Glutamatergic neuron (in vitro differentiated cells): ENCODE data around the gene NUP42. TPM values are rescaled to one million over a fixed set of nuclear protein-coding genes. Genes with fewer than 3 reads are reported as not detected.

Experiments
- DNase-seq: peaks from one replicate; pipeline ENCODE4 v3.0.0; 2022
- H3K27ac Mint-ChIP-seq: one replicate; pipeline ENCODE4 v1.8.0; 2020; ENCODE audit warnings: mild to moderate bottlenecking, mixed read lengths, inconsistent platforms; ENCODE audit not compliant: unreplicated experiment
- H3K27me3 Mint-ChIP-seq: one replicate; pipeline ENCODE4 v1.8.0; 2020; ENCODE audit warnings: mild to moderate bottlenecking, moderate library complexity, mixed read lengths, inconsistent platforms; ENCODE audit not compliant: unreplicated experiment
- H3K36me3 Mint-ChIP-seq: one replicate; pipeline ENCODE4 v1.8.0; 2020; ENCODE audit warnings: mild to moderate bottlenecking, mixed read lengths, inconsistent platforms; ENCODE audit not compliant: unreplicated experiment
- H3K4me1 Mint-ChIP-seq: one replicate; pipeline ENCODE4 v1.8.0; 2020; ENCODE audit warnings: mild to moderate bottlenecking, low read depth, mixed read lengths, inconsistent platforms; ENCODE audit not compliant: unreplicated experiment
- H3K4me3 Mint-ChIP-seq: one replicate; pipeline ENCODE4 v1.8.0; 2020; ENCODE audit warnings: mild to moderate bottlenecking, mixed read lengths, inconsistent platforms; ENCODE audit not compliant: unreplicated experiment
- H3K9me3 Mint-ChIP-seq: one replicate; pipeline ENCODE4 v1.8.0; 2020; ENCODE audit warnings: mild to moderate bottlenecking, moderate library complexity, mixed read lengths, inconsistent platforms; ENCODE audit not compliant: unreplicated experiment
- CTCF ChIP-seq: fragments of 200-600 bp; sonication (generic); IDR thresholded peaks from one replicate; pipeline ENCODE4 v1.5.0; 2021; ENCODE audit not compliant: partially characterized antibody, unreplicated experiment
- total RNA-seq: library from RNA; stranded (reverse); fragmentation: NEBNext Ultra II Directional; extraction: Animal tissue kit (Norgen Biotek cat#: 25700); gene quantifications from one replicate; pipeline ENCODE4 v1.2.1, GENCODE V29; 2021; ENCODE audit not compliant: unreplicated experiment

NUP42 gene
- total RNA-seq, 1 donor from 2014 or later, result 47.7 TPM

- H3K27ac Mint-ChIP-seq, result no peak within 1 kb of the TSS
- DNase-seq, result no peak
- TF ChIP-seq CTCF, result no peak
- H3K9me3 Mint-ChIP-seq, result peaks cover 2% of the 10 kb centered on the region
- no peak within 1 kb of the TSS for H3K4me3 Mint-ChIP-seq
- peaks cover 13% of the 10 kb centered on the region for H3K36me3 Mint-ChIP-seq
- H3K4me1 Mint-ChIP-seq, result peaks cover 2% of the 10 kb centered on the region
- H3K27me3 Mint-ChIP-seq, result peaks cover 8% of the 10 kb centered on the region
These were observed 64.7 kb downstream of the NUP42 start, which contains the start of gene GPNMB for GRCh38 chr7:23246555-23246954. Gene GPNMB, plus strand, starts transcription at chr7:23246775. Its CDS starts 83 bp downstream, at chr7:23246858.

DNA sequence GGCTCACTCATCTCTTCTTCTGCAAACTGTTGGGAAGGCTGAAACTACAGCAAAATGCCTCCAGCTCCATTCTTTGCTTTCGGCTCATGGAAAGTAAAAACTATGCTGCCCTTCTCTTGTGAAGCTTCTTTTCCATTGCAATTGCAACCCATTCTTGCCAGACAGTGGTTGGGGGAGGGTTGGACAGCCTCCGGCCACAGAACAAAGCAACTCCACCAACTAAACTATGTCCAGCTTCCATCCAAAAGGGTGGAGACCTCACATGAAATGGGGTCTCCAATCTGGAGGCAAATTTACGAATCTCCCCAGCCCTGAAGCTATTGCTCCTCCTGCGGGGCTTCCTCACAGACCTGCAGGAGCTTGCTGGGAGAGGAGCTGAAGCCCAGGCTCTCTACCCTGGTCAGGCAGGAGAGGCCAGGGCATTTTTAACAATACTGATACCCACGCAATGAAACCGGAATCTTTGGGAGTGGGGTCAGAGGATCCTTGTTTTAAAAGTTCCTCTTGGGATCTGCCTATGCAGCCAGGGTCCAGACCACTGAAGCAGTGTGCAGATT, 65.3 kb downstream of the NUP42 start:
- no peak for DNase-seq
- no peak overlapping the region for H3K4me3 Mint-ChIP-seq
- peaks cover 2% of the 10 kb centered on the region for H3K9me3 Mint-ChIP-seq
- peaks cover 2% of the 10 kb centered on the region for H3K4me1 Mint-ChIP-seq
- H3K36me3 Mint-ChIP-seq, result peaks cover 13% of the 10 kb centered on the region
- no peak overlapping the region for H3K27ac Mint-ChIP-seq
- peaks cover 8% of the 10 kb centered on the region for H3K27me3 Mint-ChIP-seq
- TF ChIP-seq CTCF, result no peak

GRCh38 chr7:23247603-23248335, 65.9 kb downstream of the NUP42 start:
- H3K9me3 Mint-ChIP-seq, result peaks cover 2% of the 10 kb centered on the region
- peaks cover 13% of the 10 kb centered on the region for H3K36me3 Mint-ChIP-seq
- H3K27ac Mint-ChIP-seq, result no peak overlapping the region
- no peak for TF ChIP-seq CTCF
- no peak for DNase-seq
- peak overlapping the region; percentile 59 for H3K4me3 Mint-ChIP-seq
- H3K27me3 Mint-ChIP-seq, result peaks cover 8% of the 10 kb centered on the region
- peaks cover 2% of the 10 kb centered on the region for H3K4me1 Mint-ChIP-seq

DNA sequence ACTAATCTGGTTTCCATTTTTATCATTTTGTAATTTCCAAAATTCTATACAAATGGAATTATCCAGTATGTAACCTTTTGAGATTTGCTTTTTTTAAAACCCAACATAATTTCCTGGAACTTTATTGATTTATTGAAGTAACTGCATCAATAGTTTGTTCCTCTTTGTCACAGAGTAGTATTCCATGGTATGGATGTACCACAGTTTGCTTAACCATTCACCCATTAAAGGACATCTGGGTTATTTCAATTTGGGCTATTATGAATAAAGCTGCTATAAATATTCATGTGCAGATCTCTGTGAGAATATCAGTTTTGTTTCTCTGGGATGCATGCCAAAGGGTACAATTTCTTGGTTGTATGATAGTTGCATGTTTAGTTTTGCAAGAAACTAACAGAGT, 67.6 kb downstream of the NUP42 start:
- DNase-seq, result no peak
- peaks cover 13% of the 10 kb centered on the region for H3K36me3 Mint-ChIP-seq
- H3K27me3 Mint-ChIP-seq, result peaks cover 8% of the 10 kb centered on the region
- H3K9me3 Mint-ChIP-seq, result peaks cover 2% of the 10 kb centered on the region
- peaks cover 2% of the 10 kb centered on the region for H3K4me1 Mint-ChIP-seq
- TF ChIP-seq CTCF, result no peak
- no peak overlapping the region for H3K27ac Mint-ChIP-seq
- no peak overlapping the region for H3K4me3 Mint-ChIP-seq

Other genes with a start within 250 kb of the NUP42 start
- 131 TPM for gene HYCC1, start 167.9 kb upstream of the NUP42 start, total RNA-seq
- gene KLHL7, start 76.3 kb upstream of the NUP42 start, total RNA-seq, result 86.7 TPM
- not detected for gene GPNMB, start 64.7 kb downstream of the NUP42 start, total RNA-seq
- 46.3 TPM for gene MALSU1, start 117.3 kb downstream of the NUP42 start, total RNA-seq